ENCODE results near the gene C2orf92. TPM values are rescaled to one million over a fixed set of nuclear protein-coding genes. Genes with fewer than 3 reads are reported as not detected.
"Not testable (repeated sequence)": the region's sequence is repeated elsewhere in the genome, so short reads cannot be mapped to it uniquely, and the experiment has no call there.

The C2orf92 gene
- total and polyA plus RNA-seq, 12 donors = 0.83 to 25.4 (median 2.9) TPM

GRCh38 chr2:97677480-97677879 lies 8.0 kb downstream of the C2orf92 start:
- no peak overlapping the region for H3K4me3 ChIP-seq
- no peak overlapping the region for H3K27ac ChIP-seq
- no peaks in the 10 kb centered on the region for H3K4me1 ChIP-seq
- DNase-seq = no peak
- 75 to 77% methylated on average over 2 of the region's 2 CpGs for WGBS, 2 donors
- TF ChIP-seq, protein P1, sequence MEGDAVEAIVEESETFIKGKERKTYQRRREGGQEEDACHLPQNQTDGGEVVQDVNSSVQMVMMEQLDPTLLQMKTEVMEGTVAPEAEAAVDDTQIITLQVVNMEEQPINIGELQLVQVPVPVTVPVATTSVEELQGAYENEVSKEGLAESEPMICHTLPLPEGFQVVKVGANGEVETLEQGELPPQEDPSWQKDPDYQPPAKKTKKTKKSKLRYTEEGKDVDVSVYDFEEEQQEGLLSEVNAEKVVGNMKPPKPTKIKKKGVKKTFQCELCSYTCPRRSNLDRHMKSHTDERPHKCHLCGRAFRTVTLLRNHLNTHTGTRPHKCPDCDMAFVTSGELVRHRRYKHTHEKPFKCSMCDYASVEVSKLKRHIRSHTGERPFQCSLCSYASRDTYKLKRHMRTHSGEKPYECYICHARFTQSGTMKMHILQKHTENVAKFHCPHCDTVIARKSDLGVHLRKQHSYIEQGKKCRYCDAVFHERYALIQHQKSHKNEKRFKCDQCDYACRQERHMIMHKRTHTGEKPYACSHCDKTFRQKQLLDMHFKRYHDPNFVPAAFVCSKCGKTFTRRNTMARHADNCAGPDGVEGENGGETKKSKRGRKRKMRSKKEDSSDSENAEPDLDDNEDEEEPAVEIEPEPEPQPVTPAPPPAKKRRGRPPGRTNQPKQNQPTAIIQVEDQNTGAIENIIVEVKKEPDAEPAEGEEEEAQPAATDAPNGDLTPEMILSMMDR (IDR thresholded peaks at IDR 0.05) = no peak
- H3K9me3 ChIP-seq = peaks cover 0 to 6% (median 0%) of the 10 kb centered on the region in 11 donors
- no peak for ATAC-seq
- H3K27me3 ChIP-seq = no peaks in the 10 kb centered on the region
- intact Hi-C loops (cut with DNase I) = no loop called here
- no peaks in the 10 kb centered on the region for H3K36me3 ChIP-seq

DNA sequence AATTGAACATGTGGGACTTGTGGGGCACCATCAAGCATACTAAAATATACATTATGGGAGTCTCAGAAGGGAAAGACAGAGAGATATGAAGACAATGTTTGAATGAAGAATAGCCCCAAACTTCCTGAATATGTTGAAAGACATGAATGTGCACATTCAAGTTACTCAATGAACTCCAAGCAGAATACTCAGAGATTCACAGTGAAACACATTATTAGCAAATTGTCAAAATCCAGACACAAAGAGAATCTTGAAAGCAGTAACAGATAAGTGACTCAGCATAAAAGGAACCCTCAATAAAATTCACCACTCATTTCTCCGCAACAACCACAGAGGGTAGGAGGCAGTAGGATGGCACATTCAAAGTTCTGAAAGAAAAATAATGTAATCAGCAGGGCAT lies 8.8 kb downstream of the C2orf92 start:
- TF ChIP-seq, protein P1 (IDR thresholded peaks at IDR 0.05) = no peak
- DNase-seq (no peak), ATAC-seq (no peak)
- Histone ChIP-seq H3K27ac (no peak overlapping the region), H3K4me1 (no peaks in the 10 kb centered on the region), H3K4me3 (no peak overlapping the region), H3K36me3 (no peaks in the 10 kb centered on the region), H3K9me3 (peaks cover 0 to 6% (median 0%) of the 10 kb centered on the region in 11 donors), H3K27me3 (no peaks in the 10 kb centered on the region)
- intact Hi-C loops (cut with DNase I) = no loop called here
- 98 to 100% methylated on average over 1 of the region's 1 CpG for WGBS, 2 donors

DNA sequence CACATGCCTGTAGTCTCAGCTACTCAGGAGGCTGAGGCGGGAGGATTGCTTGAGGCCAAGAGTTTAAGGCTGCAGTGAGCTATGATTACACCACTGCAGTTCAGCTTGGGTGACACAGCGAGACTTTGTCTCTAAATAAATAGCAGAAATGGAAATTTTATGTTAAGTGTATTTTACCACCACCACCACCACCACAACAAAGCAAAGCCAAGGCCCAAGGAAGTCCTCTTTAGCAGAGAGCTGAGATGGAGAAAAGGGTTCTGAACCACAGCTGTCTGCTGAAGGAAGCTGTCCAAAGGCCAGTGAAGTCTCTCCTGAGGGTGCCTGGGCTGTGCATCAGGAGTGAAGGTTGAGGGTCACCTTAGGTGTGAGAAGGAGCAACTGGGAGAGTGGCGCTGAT lies 17.7 kb downstream of the C2orf92 start:
- H3K27me3 ChIP-seq; H3K9me3 ChIP-seq; ATAC-seq; intact Hi-C loops (cut with DNase I); DNase-seq; H3K36me3 ChIP-seq; H3K4me3 ChIP-seq; H3K4me1 ChIP-seq; H3K27ac ChIP-seq: not testable (repeated sequence)
- WGBS, 2 donors = 93 to 96% methylated on average over 2 of the region's 3 CpGs

- no peaks in the 10 kb centered on the region for H3K27me3 ChIP-seq
- DNase-seq (no peak), ATAC-seq (no peak)
- TF ChIP-seq, protein P1 (IDR thresholded peaks at IDR 0.05) = no peak
- H3K4me3 ChIP-seq = no peak overlapping the region
- H3K4me1 ChIP-seq = no peaks in the 10 kb centered on the region
- intact Hi-C loops (cut with DNase I) = no loop called here
- H3K27ac ChIP-seq = no peak overlapping the region
- no peaks in the 10 kb centered on the region for H3K36me3 ChIP-seq
- WGBS, 2 donors = 90 to 93% methylated on average over 11 of the region's 11 CpGs
- H3K9me3 ChIP-seq = peaks cover 0 to 3% (median 0%) of the 10 kb centered on the region in 11 donors
Observed at GRCh38 chr2:97688062-97688827, 18.7 kb downstream of the C2orf92 start.

- ATAC-seq = no peak
- Histone ChIP-seq H3K9me3 (peaks cover 0 to 7% (median 0%) of the 10 kb centered on the region in 11 donors), H3K4me3 (no peak overlapping the region), H3K4me1 (no peaks in the 10 kb centered on the region), H3K27me3 (no peaks in the 10 kb centered on the region), H3K36me3 (no peaks in the 10 kb centered on the region), H3K27ac (no peak overlapping the region)
- TF ChIP-seq, protein P1 (IDR thresholded peaks at IDR 0.05) = no peak
- WGBS, 2 donors = 65 to 68% methylated on average over 6 of the region's 6 CpGs
- intact Hi-C loops (cut with DNase I) = loop anchor here in 4 of 10 donors (10.0 kb wide), 3 partner anchors 46 to 96 kb away; partner anchors contain the start of gene COX5B (in 1 of the 4)
- no peak for DNase-seq
Observed at GRCh38 chr2:97691166-97691565, 21.7 kb downstream of the C2orf92 start.
